Endothelial cell of umbilical vein (primary cell): Measurements from ENCODE around the gene CACNB4.

ENCODE experiments used
- CTCF ChIP-seq, 2 donors: IDR thresholded peaks; 1 replicate in 1 of 2; 2 replicates in 1 of 2; pipeline ENCODE4 v1.5.1; 2011; ENCODE audit warnings: low read length in 2 of 2, mild to moderate bottlenecking in 2 of 2, moderate library complexity in 2 of 2, control low read depth in 1 of 2, inconsistent platforms in 1 of 2, low read depth in 1 of 2; ENCODE audit not compliant: insufficient read depth in 1 of 2; ENCODE audit errors: extremely low read depth in 1 of 2
- EZH2 ChIP-seq: IDR thresholded peaks from 2 replicates; pipeline ENCODE4 v1.6.1; 2012; ENCODE audit warnings: borderline replicate concordance, low read depth, mild to moderate bottlenecking, moderate library complexity, low read length, inconsistent platforms; ENCODE audit not compliant: severe bottlenecking
- FOS ChIP-seq: IDR thresholded peaks from 2 replicates; pipeline ENCODE4 v1.6.1; 2011; ENCODE audit warnings: mild to moderate bottlenecking, low read length, moderate library complexity, borderline replicate concordance; ENCODE audit not compliant: insufficient read depth
- JUN ChIP-seq: IDR thresholded peaks from 2 replicates; pipeline ENCODE4 v1.6.1; 2011; ENCODE audit warnings: borderline replicate concordance, low read depth; ENCODE audit not compliant: insufficient read length, insufficient read depth
- MAX ChIP-seq: IDR thresholded peaks from 2 replicates; pipeline ENCODE4 v1.6.1; 2011; ENCODE audit not compliant: insufficient read depth, insufficient read length
- MYC ChIP-seq: IDR thresholded peaks from one replicate; pipeline ENCODE4 v1.6.1; 2011; ENCODE audit warnings: mild to moderate bottlenecking, low read depth, low read length
- POLR2A ChIP-seq: IDR thresholded peaks from 2 replicates; pipeline ENCODE4 v1.6.1; 2012; ENCODE audit warnings: low read depth, mild to moderate bottlenecking, control low read depth, low read length
- POLR2AphosphoS5 ChIP-seq: IDR thresholded peaks from 2 replicates; pipeline ENCODE4 v1.6.1; 2012; ENCODE audit warnings: low read depth, mild to moderate bottlenecking, control low read depth, low read length, moderate library complexity; ENCODE audit not compliant: insufficient read depth

GRCh38 chr2:151914989-151915628 lies 183.7 kb downstream of the CACNB4 start:
- TF ChIP-seq CTCF (IDR thresholded peaks at IDR 0.05; ENCODE audit: extremely low read depth in 1 of 2, insufficient read depth in 1 of 2, low read depth in 1 of 2, low read length in 2 of 2) (no peak), FOS (no peak), POLR2A (no peak), MAX (no peak), JUN (no peak), MYC (no peak), EZH2 (no peak), POLR2AphosphoS5 (no peak)
